HUES64 (cell line): Measurements from ENCODE around the gene TESMIN.

Experiments
- H3K27ac ChIP-seq: 2 replicates; pipeline ENCODE4 v1.7.0; 2013; ENCODE audit warnings: low read depth, low read length, inconsistent platforms
- H3K27me3 ChIP-seq: 2 replicates; pipeline ENCODE4 v1.6.1; 2013; ENCODE audit warnings: mild to moderate bottlenecking, low read length; ENCODE audit not compliant: insufficient read depth
- H3K36me3 ChIP-seq: 2 replicates; pipeline ENCODE4 v1.6.1; 2013; ENCODE audit warnings: mild to moderate bottlenecking, low read length; ENCODE audit not compliant: insufficient read depth
- H3K4me1 ChIP-seq: 2 replicates; pipeline ENCODE4 v1.6.1; 2013; ENCODE audit warnings: mild to moderate bottlenecking, low read length, moderate library complexity; ENCODE audit not compliant: insufficient read depth
- H3K4me3 ChIP-seq: 2 replicates; pipeline ENCODE4 v1.5.1; 2013; ENCODE audit warnings: mild to moderate bottlenecking, low read length, moderate library complexity
- H3K9ac ChIP-seq: 2 replicates; pipeline ENCODE4 v1.6.1; 2013; ENCODE audit warnings: mild to moderate bottlenecking, low read depth, low read length
- H3K9me3 ChIP-seq: 2 replicates; pipeline ENCODE4 v1.6.1; 2013; ENCODE audit warnings: low read depth, low read length; ENCODE audit not compliant: insufficient read depth
- WGBS: fragments of 150-250, 120-280 bp; methylation state at CpG from one replicate; pipeline ENCODE4 v1.1.7; 2013; ENCODE audit warnings: missing lambda C conversion rate; 5-methylcytosine and 5-hydroxymethylcytosine counted together

Gene TESMIN

DNA sequence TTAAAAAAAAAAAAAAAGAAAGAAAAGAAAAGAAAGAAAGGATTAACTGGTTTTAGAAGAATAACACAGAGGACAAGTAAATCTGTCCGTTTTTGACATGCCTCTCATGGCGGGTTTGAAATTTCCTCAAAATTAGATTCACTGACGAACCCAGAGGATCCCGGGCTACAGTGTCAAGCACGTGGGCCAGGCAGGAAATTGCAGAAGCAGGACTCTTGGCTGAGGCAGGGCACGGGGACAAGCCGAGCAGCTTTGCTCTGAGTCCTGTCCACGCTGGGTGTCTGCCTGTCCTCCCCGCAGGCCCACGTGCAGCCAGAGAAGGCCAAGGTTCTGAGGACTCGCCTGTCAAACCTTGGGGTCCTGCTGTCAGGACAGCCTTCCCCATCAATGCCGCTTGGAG is 42.3 kb downstream of the TESMIN start:
- H3K27me3 ChIP-seq = no peaks in the 10 kb centered on the region
- 91% methylated on average over 12 of the region's 12 CpGs for WGBS
- H3K27ac ChIP-seq = no peak overlapping the region
- H3K9ac ChIP-seq = no peak overlapping the region
- no peaks in the 10 kb centered on the region for H3K9me3 ChIP-seq
- H3K36me3 ChIP-seq = no peaks in the 10 kb centered on the region
- H3K4me3 ChIP-seq = no peak overlapping the region
- H3K4me1 ChIP-seq = peaks cover 19% of the 10 kb centered on the region

- H3K9me3 ChIP-seq = no peaks in the 10 kb centered on the region
- no peak overlapping the region for H3K4me3 ChIP-seq
- H3K27me3 ChIP-seq = no peaks in the 10 kb centered on the region
- H3K9ac ChIP-seq = no peak overlapping the region
- H3K36me3 ChIP-seq = no peaks in the 10 kb centered on the region
- 81% methylated on average over 7 of the region's 7 CpGs for WGBS
- H3K27ac ChIP-seq = no peak overlapping the region
- peaks cover 19% of the 10 kb centered on the region for H3K4me1 ChIP-seq
These were observed 43.8 kb downstream of the TESMIN start for GRCh38 chr11:68707527-68707926.

DNA sequence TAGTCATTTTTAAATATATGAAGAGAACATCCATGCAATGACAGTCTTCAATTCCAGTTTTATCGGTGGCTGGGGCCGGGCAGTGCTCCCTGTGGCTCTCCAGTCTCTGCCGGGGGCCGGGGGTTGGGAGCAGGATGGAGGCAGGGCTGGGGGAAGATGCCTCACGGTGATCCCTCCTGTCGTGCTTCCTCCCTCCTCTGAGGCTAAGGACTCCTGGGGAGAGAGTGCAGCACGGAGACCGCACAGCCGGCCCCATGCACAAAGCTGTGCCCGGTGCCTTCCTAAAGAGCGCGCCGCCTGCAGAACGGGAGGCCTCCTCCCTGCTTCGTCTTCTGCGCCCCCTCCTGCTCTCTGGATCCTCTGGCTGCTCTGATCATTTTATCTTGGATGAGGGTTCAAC is 46.4 kb downstream of the TESMIN start:
- no peaks in the 10 kb centered on the region for H3K36me3 ChIP-seq
- H3K4me1 ChIP-seq = peaks cover 9% of the 10 kb centered on the region
- H3K27ac ChIP-seq = no peak overlapping the region
- H3K9ac ChIP-seq = no peak overlapping the region
- peak overlapping the region; percentile 30 for H3K4me3 ChIP-seq
- H3K9me3 ChIP-seq = no peaks in the 10 kb centered on the region
- WGBS = 14% methylated on average over 16 of the region's 16 CpGs
- no peaks in the 10 kb centered on the region for H3K27me3 ChIP-seq

DNA sequence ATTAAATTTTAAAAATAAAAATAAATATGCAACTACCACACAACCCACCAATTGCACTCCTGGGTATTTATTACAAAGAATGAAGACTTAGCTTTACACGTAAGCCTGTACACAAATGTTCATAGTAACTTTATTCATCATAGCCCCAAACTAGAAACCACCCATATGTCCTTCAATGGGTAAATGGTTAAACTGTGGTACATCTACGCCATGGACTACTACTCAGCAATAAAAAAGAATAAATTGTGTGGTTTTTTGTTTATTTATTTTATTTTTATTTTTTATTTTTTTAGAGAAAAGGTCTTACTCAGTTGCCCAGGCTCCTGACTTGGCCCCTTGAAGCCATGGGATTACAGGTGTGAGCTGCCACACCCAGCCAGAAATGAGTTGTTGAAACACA is 52.3 kb downstream of the TESMIN start:
- 93% methylated on average over 1 of the region's 2 CpGs for WGBS
- H3K9me3 ChIP-seq = 0 out of 2 replicates have a peak, but pooled peaks cover 8% of the 10 kb centered on the region
- no peak overlapping the region for H3K27ac ChIP-seq
- peaks cover 17% of the 10 kb centered on the region for H3K4me1 ChIP-seq
- no peaks in the 10 kb centered on the region for H3K36me3 ChIP-seq
- no peaks in the 10 kb centered on the region for H3K27me3 ChIP-seq
- no peak overlapping the region for H3K4me3 ChIP-seq
- no peak overlapping the region for H3K9ac ChIP-seq

DNA sequence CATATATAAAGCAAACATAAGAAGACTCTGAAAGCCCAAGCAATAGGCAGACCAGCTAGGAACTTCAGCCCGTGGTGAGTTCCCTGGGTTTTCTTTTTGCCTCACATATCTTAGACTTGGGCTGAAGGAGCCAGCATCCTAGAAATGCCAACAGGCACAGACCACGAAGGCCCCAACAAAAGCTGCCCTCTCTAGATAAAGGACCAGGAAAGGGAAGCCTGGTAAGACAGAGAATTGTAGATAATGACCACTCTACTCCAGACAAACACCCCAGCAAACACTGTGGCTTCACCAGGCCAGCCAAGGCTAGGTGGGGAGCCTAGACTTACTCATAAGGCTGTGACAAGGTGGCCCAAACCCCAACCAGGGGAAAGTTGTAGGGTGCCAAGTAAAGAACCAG is 55.8 kb downstream of the TESMIN start:
- H3K4me1 ChIP-seq = peaks cover 27% of the 10 kb centered on the region
- no peak overlapping the region for H3K9ac ChIP-seq
- H3K27ac ChIP-seq = 0 out of 2 replicates have a peak overlapping the region, but pooled peaks have one; percentile 80
- peaks cover 8% of the 10 kb centered on the region; the same call in 1 of the 2 replicates for H3K36me3 ChIP-seq
- WGBS = 99% methylated on average over 2 of the region's 2 CpGs
- no peak overlapping the region for H3K4me3 ChIP-seq
- H3K9me3 ChIP-seq = 0 out of 2 replicates have a peak, but pooled peaks cover 8% of the 10 kb centered on the region
- H3K27me3 ChIP-seq = no peaks in the 10 kb centered on the region

GRCh38 chr11:68694431-68695297 is 56.7 kb downstream of the TESMIN start:
- Histone ChIP-seq H3K27ac (peak overlapping the region; percentile 80), H3K4me1 (peaks cover 32% of the 10 kb centered on the region), H3K9ac (no peak overlapping the region), H3K4me3 (peak overlapping the region; percentile 39), H3K9me3 (0 out of 2 replicates have a peak, but pooled peaks cover 6% of the 10 kb centered on the region), H3K36me3 (peaks cover 12% of the 10 kb centered on the region; the same call in 1 of the 2 replicates), H3K27me3 (no peaks in the 10 kb centered on the region)
- 75% methylated on average over 5 of the region's 5 CpGs for WGBS

GRCh38 chr11:68693484-68693882 is 57.8 kb downstream of the TESMIN start:
- Histone ChIP-seq H3K27me3 (no peaks in the 10 kb centered on the region), H3K4me1 (peaks cover 32% of the 10 kb centered on the region), H3K4me3 (no peak overlapping the region), H3K36me3 (peaks cover 24% of the 10 kb centered on the region), H3K9me3 (no peaks in the 10 kb centered on the region), H3K9ac (no peak overlapping the region), H3K27ac (peak overlapping the region; percentile 47; the same call in 1 of the 2 replicates)
- WGBS = 95% methylated on average over 10 of the region's 10 CpGs

DNA sequence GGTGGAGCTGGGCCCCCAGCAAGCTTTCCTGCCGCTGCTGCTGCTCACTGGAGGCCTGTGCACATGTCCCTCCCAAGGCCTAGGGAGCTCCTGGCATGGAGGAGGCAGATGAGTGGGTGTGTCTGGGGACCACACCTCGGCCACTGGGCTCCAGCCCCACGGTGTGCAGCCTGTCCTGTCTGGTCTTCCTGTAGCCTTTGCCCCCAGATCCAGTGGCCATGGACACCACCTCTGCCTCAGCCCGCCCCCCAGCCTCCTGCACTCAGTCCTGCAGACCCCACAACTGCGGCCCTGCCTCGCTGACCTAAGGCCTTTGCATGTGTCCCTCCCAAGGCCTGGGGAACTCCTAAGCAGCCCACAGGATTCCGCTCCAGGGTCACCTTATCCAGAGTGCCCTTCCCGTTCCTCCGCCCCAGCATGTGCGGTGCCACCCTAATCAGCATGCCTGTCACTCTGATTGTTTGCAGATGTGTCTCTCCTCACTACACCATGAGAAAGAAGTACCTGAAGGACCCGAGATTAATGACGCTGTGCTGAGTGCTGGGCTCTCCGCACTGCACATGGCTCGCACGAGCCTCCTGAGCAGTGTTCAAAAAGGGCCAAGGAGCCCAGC is 58.3 kb downstream of the TESMIN start:
- Histone ChIP-seq H3K9ac (no peak overlapping the region), H3K27ac (no peak overlapping the region)
- WGBS = 91% methylated on average over 15 of the region's 15 CpGs

GRCh38 chr11:68692115-68692514 is 59.2 kb downstream of the TESMIN start:
- Histone ChIP-seq H3K9me3 (no peaks in the 10 kb centered on the region), H3K9ac (no peak overlapping the region), H3K27me3 (no peaks in the 10 kb centered on the region), H3K36me3 (peaks cover 37% of the 10 kb centered on the region), H3K27ac (no peak overlapping the region), H3K4me1 (peaks cover 32% of the 10 kb centered on the region), H3K4me3 (no peak overlapping the region)
- WGBS = 89% methylated on average over 10 of the region's 10 CpGs

More for the DNA sequence above, 58.3 kb downstream of the TESMIN start:
- Histone ChIP-seq H3K4me1 (peaks cover 32% of the 10 kb centered on the region), H3K36me3 (peaks cover 29% of the 10 kb centered on the region), H3K4me3 (no peak overlapping the region), H3K27me3 (no peaks in the 10 kb centered on the region), H3K9me3 (no peaks in the 10 kb centered on the region)

GRCh38 chr11:68691402-68691784 is 59.9 kb downstream of the TESMIN start:
- Histone ChIP-seq H3K9me3 (no peaks in the 10 kb centered on the region), H3K27me3 (peaks cover 5% of the 10 kb centered on the region; the same call in 1 of the 2 replicates), H3K4me3 (no peak overlapping the region), H3K36me3 (peaks cover 44% of the 10 kb centered on the region), H3K9ac (no peak overlapping the region), H3K4me1 (peaks cover 32% of the 10 kb centered on the region), H3K27ac (no peak overlapping the region)
- 69% methylated on average over 9 of the region's 9 CpGs for WGBS

GRCh38 chr11:68690671-68691401 is 60.5 kb downstream of the TESMIN start:
- Histone ChIP-seq H3K9me3 (no peaks in the 10 kb centered on the region), H3K9ac (no peak overlapping the region), H3K36me3 (peaks cover 49% of the 10 kb centered on the region), H3K27me3 (peaks cover 11% of the 10 kb centered on the region), H3K4me3 (no peak overlapping the region), H3K27ac (no peak overlapping the region), H3K4me1 (peaks cover 32% of the 10 kb centered on the region)
- WGBS = 87% methylated on average over 16 of the region's 16 CpGs
